K562 (cell line): ENCODE data around the gene TBXAS1. TPM values are rescaled to one million over a fixed set of nuclear protein-coding genes. Genes with fewer than 3 reads are reported as not detected.

Experiments used
- ATAC-seq: fragments of 200-7000 bp; cut with Tn5 transposase; 3 replicates; pipeline ENCODE4 v1.9.1; 2020; ENCODE audit warnings: moderate library complexity
- BruUV-seq: library from RNA; stranded (reverse); fragments of 400-500 nt; replicated peaks from 2 replicates; lab custom pipeline; 2021; lab: Mats Ljungman, UMichigan
- CTCF ChIA-PET: fragments of 300-600 bp; formaldehyde crosslinking; extraction: SDS; loops from one replicate; lab custom pipeline; 2021; ENCODE audit warnings: low intra/inter-chr PET ratio; lab: Yijun Ruan, JAX
- POLR2A ChIA-PET: fragments of 300-600, 350-650 bp; sonication (Branson Sonifier 250); formaldehyde crosslinking; extraction: SDS; loops from one replicate; lab custom pipeline; 2021; ENCODE audit warnings: antibody characterized with exemption, inconsistent platforms; lab: Yijun Ruan, JAX
- DNase-seq, 4 experiments: peaks; one replicate each; pipeline versions ENCODE4 v3.0.0 to v3.0.0-alpha.2; 2011 to 2018; ENCODE audit warnings: low spot score in 3 of 4, mixed read lengths in 3 of 4; ENCODE audit errors: extremely low read depth in 1 of 4
- FAIRE-seq: peaks from 2 replicates; lab custom pipeline; 2011; peaks lifted over from hg19 to GRCh38; lab: Jason Lieb, UNC
- H2AFZ ChIP-seq: 2 replicates; pipeline ENCODE4 v1.6.0; 2011; ENCODE audit warnings: low read depth, low read length, control low read depth, inconsistent platforms
- H3K27ac ChIP-seq: fragments of 200-600 bp; 3 replicates; pipeline ENCODE4 v1.8.0; 2011; ENCODE audit warnings: low read depth, mild to moderate bottlenecking, control low read depth, inconsistent platforms, low read length, moderate library complexity, mixed read lengths; ENCODE audit errors: extremely low read depth
- H3K27me3 ChIP-seq, 2 experiments: fragments of 300-600 bp in 1 of 2; 2 replicates in 1 of 2; 3 replicates in 1 of 2; pipeline versions ENCODE4 v1.6.0 to v1.8.0; 2011; ENCODE audit warnings: inconsistent platforms in 2 of 2, low read length in 2 of 2, mild to moderate bottlenecking in 1 of 2, mixed read lengths in 1 of 2, moderate library complexity in 1 of 2; ENCODE audit not compliant: control insufficient read depth in 2 of 2, insufficient read depth in 2 of 2
- H3K36me3 ChIP-seq: fragments of 300-600 bp; 3 replicates; pipeline ENCODE4 v1.8.0; 2011; ENCODE audit warnings: mild to moderate bottlenecking, low read length, inconsistent platforms; ENCODE audit not compliant: control insufficient read depth, insufficient read depth
- H3K4me1 ChIP-seq, 2 experiments: fragments of 200-600 bp in 1 of 2; replicated peaks in 1 of 2; 2 replicates in 1 of 2; 3 replicates in 1 of 2; pipeline versions ENCODE4 v1.5.1 to v1.8.0; 2011; ENCODE audit warnings: inconsistent platforms in 2 of 2, low read length in 2 of 2, mild to moderate bottlenecking in 1 of 2, mixed read lengths in 1 of 2, moderate library complexity in 1 of 2; ENCODE audit not compliant: control insufficient read depth in 2 of 2, insufficient read depth in 2 of 2
- H3K4me2 ChIP-seq: 2 replicates; pipeline ENCODE4 v1.6.1; 2011; ENCODE audit warnings: low read length, control low read depth, inconsistent platforms, mixed read lengths; ENCODE audit not compliant: insufficient read depth
- H3K4me3 ChIP-seq: fragments of 200-600 bp; sonication (generic), shearing (Covaris generic); 2 replicates; pipeline ENCODE4 v1.5.1; 2016; ENCODE audit warnings: control low read depth, inconsistent platforms
- H3K79me2 ChIP-seq: fragments of 200-600 bp; 3 replicates; pipeline ENCODE4 v1.8.0; 2011; ENCODE audit warnings: low read length, inconsistent platforms; ENCODE audit not compliant: control insufficient read depth, insufficient read depth
- H3K9ac ChIP-seq, 2 experiments: 2 replicates each; pipeline versions ENCODE4 v1.6.0 to v1.6.1; 2011; ENCODE audit warnings: low read depth in 2 of 2, low read length in 2 of 2, control low read depth in 1 of 2, inconsistent platforms in 1 of 2, mild to moderate bottlenecking in 1 of 2, mixed read lengths in 1 of 2; ENCODE audit not compliant: insufficient read depth in 1 of 2
- H3K9me1 ChIP-seq: one replicate; pipeline ENCODE4 v1.6.0; 2011; ENCODE audit warnings: inconsistent platforms, mild to moderate bottlenecking, low read length, moderate library complexity; ENCODE audit not compliant: control insufficient read depth, insufficient read depth
- H3K9me3 ChIP-seq: replicated peaks from 2 replicates; pipeline ENCODE4 v1.5.1; 2011; ENCODE audit warnings: low read depth, low read length, inconsistent platforms; ENCODE audit not compliant: control insufficient read depth, insufficient read depth
- H4K20me1 ChIP-seq: replicated peaks from 2 replicates; pipeline ENCODE4 v1.6.1; 2011; ENCODE audit warnings: low read length, inconsistent platforms, mixed read lengths; ENCODE audit not compliant: control insufficient read depth, insufficient read depth
- ATF3 ChIP-seq, 2 experiments: fragments of 450-650 bp in 1 of 2; sonication (generic) in 1 of 2; formaldehyde crosslinking in 1 of 2; IDR thresholded peaks in 1 of 2; conservative IDR thresholded peaks in 1 of 2; 2 replicates each; pipeline versions ENCODE4 v1.6.1 to v1.8.1; 2016 to 2023; ENCODE audit warnings: mild to moderate bottlenecking in 2 of 2, moderate library complexity in 2 of 2, inconsistent platforms in 1 of 2, missing genetic modification reagents in 1 of 2
- BCLAF1 ChIP-seq, 2 experiments: fragments of 450-650 bp in 1 of 2; IDR thresholded peaks; 2 replicates each; pipeline ENCODE4 v1.6.1; 2011 to 2017; ENCODE audit warnings: low read depth in 2 of 2, antibody characterized with exemption in 1 of 2, borderline replicate concordance in 1 of 2, low read length in 1 of 2, mild to moderate bottlenecking in 1 of 2, mixed read lengths in 1 of 2; ENCODE audit not compliant: control insufficient read depth in 1 of 2
- FOXM1 ChIP-seq, 2 experiments: fragments of 450-650 bp in 1 of 2; sonication (generic) in 1 of 2; formaldehyde crosslinking in 1 of 2; IDR thresholded peaks; 2 replicates each; pipeline versions ENCODE4 v1.6.1 to v1.9.0; 2017 to 2022; ENCODE audit warnings: low read depth in 2 of 2, mild to moderate bottlenecking in 2 of 2, missing genetic modification reagents in 1 of 2, moderate library complexity in 1 of 2
- NFE2L1 ChIP-seq: fragments of 450-650 bp; IDR thresholded peaks from 2 replicates; pipeline ENCODE4 v1.6.1; 2016; ENCODE audit warnings: missing genetic modification characterization, low read depth, mild to moderate bottlenecking, missing compliant biosample characterization, moderate library complexity, borderline replicate concordance
- PBX2 ChIP-seq, 2 experiments: IDR thresholded peaks in 1 of 2; conservative IDR thresholded peaks in 1 of 2; 2 replicates each; pipeline ENCODE4 v1.6.1; 2016; ENCODE audit warnings: low read depth in 2 of 2, mild to moderate bottlenecking in 1 of 2, missing compliant biosample characterization in 1 of 2, missing genetic modification characterization in 1 of 2, moderate library complexity in 1 of 2
- SMARCA4 ChIP-seq: fragments of 450-650 bp; IDR thresholded peaks from 2 replicates; pipeline ENCODE4 v1.6.1; 2016
- SMARCC2 ChIP-seq: fragments of 450-650 bp; IDR thresholded peaks from 2 replicates; pipeline ENCODE4 v1.6.1; 2017; ENCODE audit warnings: antibody characterized with exemption, moderate library complexity, mild to moderate bottlenecking, low read depth
- UBTF ChIP-seq, 2 experiments: IDR thresholded peaks; 2 replicates each; pipeline ENCODE4 v1.6.1; 2012; ENCODE audit warnings: improper control_type of control experiment in 2 of 2, low read depth in 2 of 2, low read length in 2 of 2, borderline replicate concordance in 1 of 2
- WGBS: fragments of 100-300 bp; shearing (Covaris generic); methylation state at CpG from one replicate; pipeline ENCODE4 v1.1.6; 2016; ENCODE audit warnings: low coverage, mixed read lengths; ENCODE audit not compliant: insufficient coverage; ENCODE audit errors: missing lambda C conversion rate; 5-methylcytosine and 5-hydroxymethylcytosine counted together
- in situ Hi-C: fragments of 300-500 bp; cut with MboI; formaldehyde crosslinking; loops from 4 replicates; pipeline ENCODE4 v1.15.0; 2018; ENCODE audit warnings: inconsistent platforms, mixed read lengths
- intact Hi-C: fragments of 100-400 bp; cut with micrococcal nuclease; formaldehyde crosslinking; loops from 2 replicates; pipeline ENCODE4 v1.14.2; 2022
- polyA plus RNA-seq, 8 experiments: library from polyadenylated mRNA; depleted of rRNA in 4 of 8; stranded (reverse) in 5 of 8; unstranded in 3 of 8; fragments of >200 nt; fragmentation: Nextera tagmentation in 2 of 8; fragmentation: Illumina TruSeq in 1 of 8; extraction: Ambion mirVana in 2 of 8; extraction: Trizol in 1 of 8; gene quantifications; 2 replicates each; pipeline versions ENCODE4 v1.2.1 to v1.2.3, GENCODE V29; 2011 to 2014; ENCODE audit warnings: inconsistent platforms in 1 of 8, missing spikeins in 1 of 8
- total RNA-seq, 7 experiments: library from RNA; depleted of rRNA in 6 of 7; stranded (reverse); fragments of >200 nt in 6 of 7; fragmentation: Illumina TruSeq in 2 of 7; extraction: Trizol in 2 of 7; gene quantifications; 2 replicates each; pipeline versions ENCODE4 v1.2.1 to v1.2.3, GENCODE V29; 2011 to 2021; ENCODE audit warnings: low replicate concordance in 1 of 7

TBXAS1 gene
- total and polyA plus RNA-seq, 9 of the 15 experiments (the other 6 are each of a cell fraction or from before 2014, with no cell fraction given): 1.1 to 8.3 (median 1.9) TPM

GRCh38 chr7:140015471-140015970 lies 186.5 kb downstream of the TBXAS1 start:
- Histone ChIP-seq H3K9me1 (no peaks in the 10 kb centered on the region), H3K36me3 (no peaks in the 10 kb centered on the region), H3K9ac (no peak overlapping the region), H3K9me3 (no peaks in the 10 kb centered on the region), H3K4me1 (peaks cover 0 to 12% of the 10 kb centered on the region in 2 experiments; a peak in 1 of 5 replicates), H3K27ac (no peak overlapping the region), H4K20me1 (peaks cover 16% of the 10 kb centered on the region), H3K4me3 (no peak overlapping the region), H3K79me2 (no peaks in the 10 kb centered on the region), H3K27me3 (peaks cover 40 to 55% of the 10 kb centered on the region in 2 experiments), H3K4me2 (no peak overlapping the region), H2AFZ (no peak overlapping the region)
- ChIA-PET POLR2A (interaction anchor here (0.6 to 1.1 kb wide), 3 partner anchors 10 to 331 kb away, joined by 3 to 5 read pairs (median 4); no protein-coding TSS in a partner anchor), CTCF (no interaction called here)
- ATAC-seq (no peak), DNase-seq (no peak), FAIRE-seq (no peak)
- 4% methylated on average over 11 of the region's 11 CpGs for WGBS
- BruUV-seq: no TSS peak
- in situ Hi-C loops: no loop called here
- intact Hi-C loops: no loop called here
- TF ChIP-seq ATF3 (IDR thresholded peaks at IDR 0.05): no peak
- TF ChIP-seq ATF3 (CRISPR knock-in tag; conservative IDR thresholded peaks at IDR 0.05): no peak
- no peak for TF ChIP-seq SMARCC2
- TF ChIP-seq FOXM1 (IDR thresholded peaks at IDR 0.05; ENCODE audit: low read depth): no peak
- TF ChIP-seq FOXM1 (CRISPR knock-in tag; IDR thresholded peaks at IDR 0.05; ENCODE audit: low read depth): no peak
- no peak for TF ChIP-seq BCLAF1 (IDR thresholded peaks at IDR 0.05; ENCODE audit: borderline replicate concordance in 1 of 2, control insufficient read depth in 1 of 2, low read depth in 2 of 2, low read length in 1 of 2)
- TF ChIP-seq NFE2L1: no peak
- TF ChIP-seq SMARCA4: no peak
- no peak for TF ChIP-seq UBTF (IDR thresholded peaks at IDR 0.05; ENCODE audit: borderline replicate concordance in 1 of 2, low read depth in 2 of 2, low read length in 2 of 2)
- no peak for TF ChIP-seq PBX2 (CRISPR knock-in tag; IDR thresholded peaks at IDR 0.05; ENCODE audit: low read depth)
- TF ChIP-seq PBX2 (tag; conservative IDR thresholded peaks at IDR 0.05; ENCODE audit: low read depth): no peak
